GM19193 (cell line): ENCODE results near the gene OR10A7.

Experiments used
- POLR2A ChIP-seq: IDR thresholded peaks from 4 replicates; pipeline ENCODE4 v1.6.1; 2011; ENCODE audit not compliant: insufficient read depth, insufficient read length; ENCODE audit errors: extremely low read depth

Gene OR10A7

GRCh38 chr12:55220725-55221124 is at the start of gene OR10A7:
OR10A7 (plus strand) TSS chr12:55221025; CDS start chr12:55221025, 0 bp downstream.
- no peak for TF ChIP-seq POLR2A

GRCh38 chr12:55171445-55171844 is 49.4 kb upstream of the OR10A7 start:
- no peak for TF ChIP-seq POLR2A

- TF ChIP-seq POLR2A: no peak
These were observed 48.1 kb upstream of the OR10A7 start for GRCh38 chr12:55172686-55173085.

GRCh38 chr12:55173456-55173855 is 47.4 kb upstream of the OR10A7 start:
- TF ChIP-seq POLR2A: no peak

GRCh38 chr12:55188573-55188972 is 32.3 kb upstream of the OR10A7 start:
- no peak for TF ChIP-seq POLR2A

- no peak for TF ChIP-seq POLR2A
These were observed 31.8 kb upstream of the OR10A7 start for GRCh38 chr12:55188974-55189556.

GRCh38 chr12:55194382-55194781 is 26.4 kb upstream of the OR10A7 start:
- TF ChIP-seq POLR2A: no peak

- TF ChIP-seq POLR2A: no peak
These were observed 5.7 kb downstream of the OR10A7 start for GRCh38 chr12:55226523-55226922.

- no peak for TF ChIP-seq POLR2A
These were observed 6.8 kb downstream of the OR10A7 start for GRCh38 chr12:55227643-55228042.

- no peak for TF ChIP-seq POLR2A
These were observed 23.5 kb downstream of the OR10A7 start, which contains the start of gene OR6C74 for GRCh38 chr12:55244309-55244708. OR6C74 (plus strand) TSS chr12:55244609; CDS start chr12:55247288, 2,679 bp downstream.

- no peak for TF ChIP-seq POLR2A
These were observed 25.3 kb downstream of the OR10A7 start for GRCh38 chr12:55246159-55246558.

GRCh38 chr12:55250944-55251343 is 30.1 kb downstream of the OR10A7 start:
- TF ChIP-seq POLR2A: no peak

- TF ChIP-seq POLR2A: no peak
These were observed 32.5 kb downstream of the OR10A7 start for GRCh38 chr12:55253281-55253680.

- no peak for TF ChIP-seq POLR2A
These were observed 36.0 kb downstream of the OR10A7 start for GRCh38 chr12:55256831-55257230.

GRCh38 chr12:55258303-55258702 is 37.5 kb downstream of the OR10A7 start:
- no peak for TF ChIP-seq POLR2A
